ENCODE results near the gene CDH13. TPM values are rescaled to one million over a fixed set of nuclear protein-coding genes. Genes with fewer than 3 reads are reported as not detected.

Gene CDH13
- total RNA-seq, 4 donors from 2014 or later = 5.8 to 36.7 (median 20.4) TPM

- in situ Hi-C loops (cut with MboI; ENCODE audit: low sequenced_read_pairs in 4 of 4) (loop anchor here in 2 of 4 donors (10.0 kb wide), 1 partner anchor 238 kb away; no protein-coding TSS in a partner anchor), intact Hi-C loops (cut with DNase I; ENCODE audit: low total_unique reads) (loop anchor here (1.0 to 5.0 kb wide), 7 partner anchors 52 to 360 kb away; partner anchors contain the start of genes MLYCD and TAF1C)
- H3K36me3 ChIP-seq = no peaks in the 10 kb centered on the region
- ATAC-seq (peak; percentile 100), DNase-seq (peak; percentile 82 to 86)
- peaks cover 0 to 5% of the 10 kb centered on the region in 2 donors for H3K4me1 ChIP-seq
- TF ChIP-seq CTCF (IDR thresholded peaks at IDR 0.05 in 4 of 5, conservative IDR thresholded peaks at IDR 0.05 in 1 of 5) (peak; percentile 89 to 94 (median 93)), POLR2A (IDR thresholded peaks at IDR 0.05) (no peak)
- no peaks in the 10 kb centered on the region for H3K9me3 ChIP-seq
- peak overlapping the region; percentile 6 to 54 (median 44) for H3K27ac ChIP-seq
- H3K4me3 ChIP-seq = peak overlapping the region in 1 of 4 donors; percentile 35
- no peaks in the 10 kb centered on the region for H3K27me3 ChIP-seq
Observed at GRCh38 chr16:83826146-83826913, 1199.6 kb downstream of the CDH13 start.

GRCh38 chr16:83830091-83830768 is 1203.5 kb downstream of the CDH13 start:
- no peaks in the 10 kb centered on the region for H3K27me3 ChIP-seq
- H3K4me3 ChIP-seq = no peak overlapping the region
- in situ Hi-C loops (cut with MboI; ENCODE audit: low sequenced_read_pairs in 4 of 4) (loop anchor here in 1 of 4 donors (5.0 kb wide), 2 partner anchors 57 to 232 kb away; no protein-coding TSS in a partner anchor), intact Hi-C loops (cut with DNase I; ENCODE audit: low total_unique reads) (no loop called here)
- H3K9me3 ChIP-seq = no peaks in the 10 kb centered on the region
- no peak for DNase-seq
- H3K4me1 ChIP-seq = peaks cover 0 to 5% of the 10 kb centered on the region in 2 donors
- no peak overlapping the region for H3K27ac ChIP-seq
- no peak for TF ChIP-seq CTCF (IDR thresholded peaks at IDR 0.05 in 4 of 5, conservative IDR thresholded peaks at IDR 0.05 in 1 of 5)
- TF ChIP-seq POLR2A (IDR thresholded peaks at IDR 0.05) = no peak
- no peak for ATAC-seq
- no peaks in the 10 kb centered on the region for H3K36me3 ChIP-seq

- no peak for TF ChIP-seq CTCF (IDR thresholded peaks at IDR 0.05 in 4 of 5, conservative IDR thresholded peaks at IDR 0.05 in 1 of 5)
- TF ChIP-seq POLR2A (IDR thresholded peaks at IDR 0.05) = no peak
- H3K27ac ChIP-seq = no peak overlapping the region
- no peaks in the 10 kb centered on the region for H3K9me3 ChIP-seq
- ATAC-seq (no peak), DNase-seq (no peak)
- H3K4me3 ChIP-seq = no peak overlapping the region
- intact Hi-C loops (cut with DNase I; ENCODE audit: low total_unique reads) = no loop called here
- in situ Hi-C loops (cut with MboI; ENCODE audit: low sequenced_read_pairs in 4 of 4) = loop anchor here in 1 of 4 donors (5.0 kb wide), 2 partner anchors 56 to 231 kb away; no protein-coding TSS in a partner anchor
- H3K4me1 ChIP-seq = peaks cover 0 to 5% of the 10 kb centered on the region in 2 donors
- H3K36me3 ChIP-seq = no peaks in the 10 kb centered on the region
- no peaks in the 10 kb centered on the region for H3K27me3 ChIP-seq
Observed at GRCh38 chr16:83830769-83831455, 1204.1 kb downstream of the CDH13 start.

- ATAC-seq (no peak), DNase-seq (no peak)
- in situ Hi-C loops (cut with MboI; ENCODE audit: low sequenced_read_pairs in 4 of 4) (loop anchor here in 1 of 4 donors (5.0 kb wide), 2 partner anchors 56 to 231 kb away; no protein-coding TSS in a partner anchor), intact Hi-C loops (cut with DNase I; ENCODE audit: low total_unique reads) (no loop called here)
- Histone ChIP-seq H3K27me3 (no peaks in the 10 kb centered on the region), H3K9me3 (no peaks in the 10 kb centered on the region), H3K27ac (no peak overlapping the region), H3K36me3 (no peaks in the 10 kb centered on the region), H3K4me3 (no peak overlapping the region), H3K4me1 (peaks cover 0 to 5% of the 10 kb centered on the region in 2 donors)
- TF ChIP-seq CTCF (IDR thresholded peaks at IDR 0.05 in 4 of 5, conservative IDR thresholded peaks at IDR 0.05 in 1 of 5) (no peak), POLR2A (IDR thresholded peaks at IDR 0.05) (no peak)
Observed at GRCh38 chr16:83831456-83831987, 1204.8 kb downstream of the CDH13 start.
